GM21528 (cell line): ENCODE measurements around the gene CLPTM1L.
"Not testable (repeated sequence)": the region's sequence is repeated elsewhere in the genome, so short reads cannot be mapped to it uniquely, and the experiment has no call there.

Experiments used
- ATAC-seq: cut with Tn5 transposase; IDR thresholded peaks from one replicate; pipeline ENCODE4 v1.9.1; 2021; ENCODE audit warnings: mild to moderate bottlenecking, moderate library complexity; ENCODE audit not compliant: unreplicated experiment, low FRiP score

The CLPTM1L gene

GRCh38 chr5:1279443-1280151, 65.3 kb downstream of the CLPTM1L start:
- ATAC-seq: no peak

GRCh38 chr5:1278656-1279442, 66.0 kb downstream of the CLPTM1L start:
- no peak for ATAC-seq

DNA sequence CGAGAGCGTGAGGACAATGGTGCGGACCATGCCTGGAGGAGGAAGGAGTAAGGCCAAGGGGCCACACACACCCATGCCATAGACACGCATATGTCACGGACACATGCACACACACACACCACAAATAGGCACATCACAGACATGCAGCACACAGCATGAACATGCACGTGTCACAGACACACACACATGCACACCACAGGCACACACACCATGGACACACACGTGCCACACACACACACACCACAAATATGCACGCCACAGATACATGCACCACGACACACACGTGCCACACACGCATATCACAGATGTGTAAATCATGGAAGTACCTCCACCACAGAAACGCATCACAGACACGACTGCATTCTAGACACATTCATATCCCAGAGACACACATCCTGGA, 66.7 kb downstream of the CLPTM1L start:
- no peak for ATAC-seq

- no peak for ATAC-seq
These were observed 67.1 kb downstream of the CLPTM1L start for GRCh38 chr5:1277781-1278180.

DNA sequence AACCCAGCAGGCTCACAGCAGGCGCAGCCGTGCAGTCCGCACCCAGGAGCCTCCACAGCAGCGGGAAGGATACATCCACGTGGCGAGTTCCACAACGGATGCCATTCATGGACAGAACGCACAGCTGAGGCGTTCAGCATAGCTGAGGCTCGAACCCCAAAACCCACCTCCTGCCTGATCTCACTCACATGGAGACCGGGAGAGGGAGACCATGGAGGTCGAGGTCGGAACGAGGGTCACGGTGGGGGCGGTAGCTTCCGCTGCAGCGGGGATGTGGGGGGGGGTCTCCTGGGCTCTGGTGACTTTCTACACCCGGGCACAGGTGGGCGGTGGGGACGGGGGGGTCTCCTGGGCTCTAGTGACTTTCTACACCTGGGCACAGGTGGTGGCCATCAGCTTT, 67.6 kb downstream of the CLPTM1L start:
- ATAC-seq: no peak

GRCh38 chr5:1276930-1277329, 68.0 kb downstream of the CLPTM1L start:
- no peak for ATAC-seq

- ATAC-seq: not testable (repeated sequence)
These were observed 69.2 kb downstream of the CLPTM1L start for GRCh38 chr5:1275397-1276391.

DNA sequence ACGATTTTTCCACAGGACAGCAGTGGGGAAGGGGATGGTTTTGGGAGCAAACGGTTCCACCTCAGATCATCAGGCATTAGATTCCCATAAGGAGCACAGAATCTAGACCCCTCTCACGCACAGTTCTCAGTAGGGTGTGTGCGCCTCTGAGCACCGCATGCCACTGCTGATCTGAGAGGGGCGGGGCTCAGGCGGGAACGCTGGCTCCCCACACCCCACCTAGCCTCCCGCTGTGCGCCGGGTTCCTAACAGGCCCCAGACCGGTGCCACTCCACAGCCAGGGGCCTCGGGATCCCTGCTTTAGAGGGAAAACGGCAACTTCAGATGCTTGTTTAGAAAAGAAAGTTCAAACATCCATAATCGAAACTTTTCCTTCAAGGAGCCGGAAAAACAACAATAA, 70.4 kb downstream of the CLPTM1L start:
- ATAC-seq: no peak

DNA sequence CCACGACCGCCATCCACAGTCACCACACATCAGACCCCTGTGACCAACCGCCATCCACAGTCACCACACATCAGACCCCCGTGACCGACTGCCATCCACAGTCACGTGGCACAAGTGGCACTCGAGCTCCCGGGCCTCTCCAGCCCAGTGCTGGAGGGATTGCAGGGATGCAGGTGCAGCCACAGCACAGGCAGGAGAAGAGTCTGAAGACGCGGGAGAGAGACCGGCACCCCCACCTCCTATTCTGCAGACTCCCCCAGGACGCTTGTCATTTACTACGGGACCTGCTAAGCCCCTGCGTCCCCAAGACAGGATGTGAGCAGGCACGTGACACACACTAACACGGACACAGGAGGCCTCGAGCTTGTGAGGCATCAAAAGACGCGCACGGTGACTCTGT, 71.2 kb downstream of the CLPTM1L start:
- no peak for ATAC-seq

- no peak for ATAC-seq
These were observed 72.7 kb downstream of the CLPTM1L start for GRCh38 chr5:1272201-1272600.

DNA sequence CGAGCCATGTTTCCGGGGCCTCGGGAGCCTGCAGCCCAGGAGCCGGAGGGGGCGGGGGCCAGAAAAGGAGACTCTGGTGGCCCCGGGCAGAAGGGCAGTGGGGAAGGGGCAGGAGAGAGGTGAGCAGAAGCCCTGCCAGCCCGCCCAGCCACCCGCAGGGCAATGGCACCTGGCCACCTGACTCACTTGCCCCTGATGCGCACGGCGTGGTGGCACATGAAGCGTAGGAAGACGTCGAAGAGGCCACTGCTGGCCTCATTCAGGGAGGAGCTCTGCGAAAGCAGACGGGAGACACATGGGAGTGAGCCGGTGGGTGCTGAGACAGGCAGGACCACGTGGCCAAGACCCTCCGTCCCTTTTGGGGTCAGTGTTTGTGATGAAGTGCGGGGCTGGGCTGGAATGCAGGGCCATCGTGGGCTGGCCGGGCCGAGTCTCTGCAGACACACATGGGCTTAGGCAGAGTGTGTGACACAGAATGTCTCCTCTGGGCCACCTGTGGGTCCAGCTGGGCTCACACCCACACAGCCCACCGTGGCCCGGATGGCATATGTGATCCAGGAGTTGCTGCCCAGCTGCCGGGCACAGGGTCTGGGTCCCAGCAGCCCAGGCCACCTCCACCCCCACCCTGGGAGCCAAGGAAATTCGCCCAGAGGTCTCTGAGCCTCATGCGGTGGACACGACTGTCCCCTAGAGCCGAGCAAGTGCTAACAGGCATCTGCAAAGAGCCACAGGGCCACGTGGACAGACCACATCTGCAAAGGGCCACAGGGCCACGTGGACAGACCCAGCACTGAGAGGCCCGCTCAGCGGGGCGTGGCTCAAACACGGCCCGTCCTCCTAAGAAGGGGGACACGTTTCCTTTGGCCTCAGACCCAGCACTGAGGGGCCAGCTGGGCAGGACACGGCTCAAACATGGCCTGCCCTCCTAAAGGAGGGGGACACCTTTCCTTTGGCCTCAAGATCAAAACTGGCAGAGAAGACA, 73.7 kb downstream of the CLPTM1L start:
- no peak for ATAC-seq

DNA sequence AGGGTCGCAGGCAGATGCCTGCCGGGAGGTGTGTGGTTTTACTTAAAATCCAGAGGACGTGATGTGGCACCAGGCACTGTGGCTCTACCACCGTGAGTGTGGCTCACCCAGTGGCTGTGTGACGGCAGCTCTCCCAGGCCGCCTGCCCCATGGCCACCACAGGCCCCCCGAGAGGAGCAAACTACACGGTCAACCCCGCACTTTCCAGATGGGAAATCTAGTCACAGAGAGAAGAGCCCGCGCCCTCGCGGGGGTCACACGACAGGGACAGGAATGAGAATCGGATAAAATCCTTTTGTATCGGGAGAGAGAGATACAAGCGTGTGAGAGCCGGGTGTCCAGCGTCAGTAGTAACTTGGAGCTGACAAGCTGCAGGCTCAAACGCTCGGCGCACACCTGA, 74.5 kb downstream of the CLPTM1L start:
- no peak for ATAC-seq

- ATAC-seq: no peak
These were observed 76.2 kb downstream of the CLPTM1L start for GRCh38 chr5:1268666-1269065.

- ATAC-seq: no peak
These were observed 76.8 kb downstream of the CLPTM1L start for GRCh38 chr5:1268056-1268455.
